ENCODE results near the gene TP73.
"Not testable (repeated sequence)": the region's sequence is repeated elsewhere in the genome, so short reads cannot be mapped to it uniquely, and the experiment has no call there.

TP73 gene

GRCh38 chr1:3747903-3748302 is 95.6 kb downstream of the TP73 start:
- H3K27me3 ChIP-seq (ENCODE audit: control insufficient read depth in 1 of 2, insufficient read depth in 2 of 2, low read length in 2 of 2): no peaks in the 10 kb centered on the region
- no peaks in the 10 kb centered on the region for H3K36me3 ChIP-seq (ENCODE audit: insufficient read depth, low read length)
- H3K9me3 ChIP-seq (ENCODE audit: low read length): no peaks in the 10 kb centered on the region
- no peak overlapping the region for H3K27ac ChIP-seq (ENCODE audit: low read depth, low read length)
- peak overlapping the region; percentile 71 to 83 for H3K4me3 ChIP-seq (ENCODE audit: low read depth in 1 of 2, low read length in 2 of 2)
- peaks cover 22% of the 10 kb centered on the region for H3K4me1 ChIP-seq (ENCODE audit: insufficient read depth, low read length)
- no peak overlapping the region for H3K9ac ChIP-seq (ENCODE audit: low read length)

DNA sequence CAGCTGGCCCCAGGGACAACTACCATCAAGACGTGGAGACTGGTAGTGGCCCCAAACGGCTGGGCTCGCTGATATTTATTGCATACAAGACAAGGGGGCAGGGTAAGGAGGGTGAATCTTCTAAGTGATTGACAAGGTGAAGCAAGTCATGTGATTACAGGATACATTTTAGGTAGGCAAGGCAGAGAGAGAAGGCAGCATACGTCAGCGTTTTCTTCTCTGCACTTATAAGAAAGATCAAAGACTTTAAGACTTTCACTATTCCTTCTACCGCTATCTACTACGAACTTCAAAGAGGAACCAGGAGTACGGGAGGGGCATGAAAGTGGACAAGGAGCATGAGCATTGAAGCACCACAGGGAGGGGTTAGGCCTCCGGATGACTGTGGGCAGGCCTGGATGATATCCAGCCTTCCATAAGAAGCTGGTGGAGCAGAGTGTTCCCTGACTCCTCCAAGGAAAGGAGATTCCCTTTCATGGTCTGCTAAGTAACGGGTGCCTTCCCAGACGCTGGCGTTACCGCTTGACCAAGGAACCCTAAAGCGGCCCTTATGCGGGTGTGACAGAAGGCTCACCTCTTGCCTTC is 96.1 kb downstream of the TP73 start:
- H3K27me3 ChIP-seq (ENCODE audit: control insufficient read depth in 1 of 2, insufficient read depth in 2 of 2, low read length in 2 of 2); H3K36me3 ChIP-seq (ENCODE audit: insufficient read depth, low read length); H3K9me3 ChIP-seq (ENCODE audit: low read length); H3K4me3 ChIP-seq (ENCODE audit: low read depth in 1 of 2, low read length in 2 of 2); H3K27ac ChIP-seq (ENCODE audit: low read depth, low read length); H3K9ac ChIP-seq (ENCODE audit: low read length): not testable (repeated sequence)
- peaks cover 22% of the 10 kb centered on the region for H3K4me1 ChIP-seq (ENCODE audit: insufficient read depth, low read length)

GRCh38 chr1:3749512-3749911 is 97.2 kb downstream of the TP73 start:
- H3K36me3 ChIP-seq (ENCODE audit: insufficient read depth, low read length): no peaks in the 10 kb centered on the region
- H3K4me1 ChIP-seq (ENCODE audit: insufficient read depth, low read length): peaks cover 22% of the 10 kb centered on the region
- H3K27ac ChIP-seq (ENCODE audit: low read depth, low read length): no peak overlapping the region
- H3K27me3 ChIP-seq (ENCODE audit: control insufficient read depth in 1 of 2, insufficient read depth in 2 of 2, low read length in 2 of 2): peaks cover 0 to 9% of the 10 kb centered on the region in 2 donors
- no peaks in the 10 kb centered on the region for H3K9me3 ChIP-seq (ENCODE audit: low read length)
- H3K9ac ChIP-seq (ENCODE audit: low read length): no peak overlapping the region
- H3K4me3 ChIP-seq (ENCODE audit: low read depth in 1 of 2, low read length in 2 of 2): no peak overlapping the region

GRCh38 chr1:3750741-3751140 is 98.4 kb downstream of the TP73 start:
- no peak overlapping the region for H3K27ac ChIP-seq (ENCODE audit: low read depth, low read length)
- H3K27me3 ChIP-seq (ENCODE audit: control insufficient read depth in 1 of 2, insufficient read depth in 2 of 2, low read length in 2 of 2): peaks cover 0 to 9% of the 10 kb centered on the region in 2 donors
- no peaks in the 10 kb centered on the region for H3K9me3 ChIP-seq (ENCODE audit: low read length)

DNA sequence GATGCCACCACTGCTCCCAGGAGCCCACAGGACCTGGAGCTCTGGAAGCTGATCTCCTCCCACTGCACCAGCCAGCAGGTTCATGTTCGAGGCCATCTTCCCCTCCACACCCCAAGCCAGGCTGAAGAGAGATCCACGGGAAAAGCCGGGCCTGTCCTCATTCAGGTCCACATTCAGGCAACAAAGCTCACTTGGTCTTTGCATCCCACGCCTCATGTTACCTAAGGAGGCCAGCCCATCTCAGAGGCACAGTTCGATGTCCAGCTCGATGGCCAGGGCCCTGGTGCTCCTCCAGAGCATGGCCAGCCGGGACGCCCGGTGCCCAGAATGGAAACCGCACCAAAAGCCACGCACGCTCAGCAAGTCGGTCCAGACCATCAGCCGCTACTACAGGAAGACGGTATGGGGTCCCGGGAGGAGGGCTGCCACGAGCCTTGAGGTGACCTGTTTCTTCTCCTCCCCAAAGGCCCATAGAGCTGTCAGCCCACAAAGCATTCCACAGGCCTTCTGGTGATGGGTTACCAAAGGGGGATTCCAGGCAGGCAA is 100.2 kb downstream of the TP73 start, which contains the start of gene CCDC27:
Gene CCDC27, plus strand, starts transcription at position 51 of the 546 bp plus-strand sequence. Its CDS starts 32 bp downstream, at position 83.
- Histone ChIP-seq H3K27me3 (ENCODE audit: control insufficient read depth in 1 of 2, insufficient read depth in 2 of 2, low read length in 2 of 2) (peaks cover 0 to 15% of the 10 kb centered on the region in 2 donors), H3K36me3 (ENCODE audit: insufficient read depth, low read length) (no peaks in the 10 kb centered on the region), H3K27ac (ENCODE audit: low read depth, low read length) (no peak within 1 kb of the TSS)

More at GRCh38 chr1:3750741-3751140, 98.4 kb downstream of the TP73 start:
- Histone ChIP-seq H3K4me1 (ENCODE audit: insufficient read depth, low read length) (peaks cover 13% of the 10 kb centered on the region), H3K4me3 (ENCODE audit: low read depth in 1 of 2, low read length in 2 of 2) (no peak overlapping the region), H3K36me3 (ENCODE audit: insufficient read depth, low read length) (no peaks in the 10 kb centered on the region), H3K9ac (ENCODE audit: low read length) (no peak overlapping the region)

GRCh38 chr1:3753656-3754454 is 101.5 kb downstream of the TP73 start:
- Histone ChIP-seq H3K9me3 (ENCODE audit: low read length) (no peaks in the 10 kb centered on the region), H3K36me3 (ENCODE audit: insufficient read depth, low read length) (no peaks in the 10 kb centered on the region), H3K4me3 (ENCODE audit: low read depth in 1 of 2, low read length in 2 of 2) (no peak overlapping the region), H3K27ac (ENCODE audit: low read depth, low read length) (no peak overlapping the region), H3K9ac (ENCODE audit: low read length) (no peak overlapping the region), H3K27me3 (ENCODE audit: control insufficient read depth in 1 of 2, insufficient read depth in 2 of 2, low read length in 2 of 2) (peaks cover 0 to 15% of the 10 kb centered on the region in 2 donors), H3K4me1 (ENCODE audit: insufficient read depth, low read length) (no peaks in the 10 kb centered on the region)

More for the DNA sequence above, 100.2 kb downstream of the TP73 start, which contains the start of gene CCDC27:
- H3K4me1 ChIP-seq (ENCODE audit: insufficient read depth, low read length): peaks cover 6% of the 10 kb centered on the region
- no peak within 1 kb of the TSS for H3K9ac ChIP-seq (ENCODE audit: low read length)
- no peaks in the 10 kb centered on the region for H3K9me3 ChIP-seq (ENCODE audit: low read length)
- no peak within 1 kb of the TSS for H3K4me3 ChIP-seq (ENCODE audit: low read depth in 1 of 2, low read length in 2 of 2)

- no peaks in the 10 kb centered on the region for H3K4me1 ChIP-seq (ENCODE audit: insufficient read depth, low read length)
- no peak overlapping the region for H3K4me3 ChIP-seq (ENCODE audit: low read depth in 1 of 2, low read length in 2 of 2)
- no peaks in the 10 kb centered on the region for H3K36me3 ChIP-seq (ENCODE audit: insufficient read depth, low read length)
- no peak overlapping the region for H3K9ac ChIP-seq (ENCODE audit: low read length)
- peaks cover 0 to 28% of the 10 kb centered on the region in 2 donors for H3K27me3 ChIP-seq (ENCODE audit: control insufficient read depth in 1 of 2, insufficient read depth in 2 of 2, low read length in 2 of 2)
- no peak overlapping the region for H3K27ac ChIP-seq (ENCODE audit: low read depth, low read length)
- H3K9me3 ChIP-seq (ENCODE audit: low read length): no peaks in the 10 kb centered on the region
Observed at GRCh38 chr1:3756394-3756793, 104.1 kb downstream of the TP73 start.

- Histone ChIP-seq H3K27ac (ENCODE audit: low read depth, low read length) (no peak overlapping the region), H3K4me1 (ENCODE audit: insufficient read depth, low read length) (no peaks in the 10 kb centered on the region), H3K36me3 (ENCODE audit: insufficient read depth, low read length) (no peaks in the 10 kb centered on the region), H3K9me3 (ENCODE audit: low read length) (no peaks in the 10 kb centered on the region), H3K27me3 (ENCODE audit: control insufficient read depth in 1 of 2, insufficient read depth in 2 of 2, low read length in 2 of 2) (peaks cover 0 to 31% of the 10 kb centered on the region in 2 donors), H3K4me3 (ENCODE audit: low read depth in 1 of 2, low read length in 2 of 2) (no peak overlapping the region), H3K9ac (ENCODE audit: low read length) (no peak overlapping the region)
Observed at GRCh38 chr1:3759164-3759563, 106.8 kb downstream of the TP73 start.

DNA sequence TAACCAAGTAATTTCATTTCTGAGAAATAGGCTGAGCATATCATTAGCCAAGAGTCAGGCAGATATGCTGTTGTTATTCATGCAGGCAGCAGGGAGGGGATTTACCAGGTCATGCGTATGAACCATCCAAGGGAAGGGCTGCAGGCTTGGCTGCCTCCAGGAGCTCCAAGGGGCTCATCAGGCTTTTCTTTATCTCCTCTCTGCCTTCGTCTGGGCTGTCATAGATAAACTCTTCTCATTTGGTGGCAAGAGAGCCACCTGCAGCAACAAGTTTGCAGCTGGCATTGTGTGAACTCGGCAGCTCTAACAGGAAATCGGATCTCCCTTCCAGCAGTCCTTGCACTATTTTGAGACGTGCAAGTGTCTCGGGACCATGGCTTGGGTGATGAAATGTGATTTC is 107.5 kb downstream of the TP73 start:
- Histone ChIP-seq H3K4me1 (ENCODE audit: insufficient read depth, low read length) (no peaks in the 10 kb centered on the region), H3K9me3 (ENCODE audit: low read length) (no peaks in the 10 kb centered on the region), H3K27ac (ENCODE audit: low read depth, low read length) (no peak overlapping the region), H3K9ac (ENCODE audit: low read length) (no peak overlapping the region), H3K4me3 (ENCODE audit: low read depth in 1 of 2, low read length in 2 of 2) (no peak overlapping the region), H3K27me3 (ENCODE audit: control insufficient read depth in 1 of 2, insufficient read depth in 2 of 2, low read length in 2 of 2) (peaks cover 0 to 28% of the 10 kb centered on the region in 2 donors), H3K36me3 (ENCODE audit: insufficient read depth, low read length) (no peaks in the 10 kb centered on the region)

- Histone ChIP-seq H3K27ac (ENCODE audit: low read depth, low read length) (no peak overlapping the region), H3K9me3 (ENCODE audit: low read length) (no peaks in the 10 kb centered on the region), H3K4me1 (ENCODE audit: insufficient read depth, low read length) (no peaks in the 10 kb centered on the region), H3K9ac (ENCODE audit: low read length) (no peak overlapping the region), H3K27me3 (ENCODE audit: control insufficient read depth in 1 of 2, insufficient read depth in 2 of 2, low read length in 2 of 2) (peaks cover 0 to 28% of the 10 kb centered on the region in 2 donors), H3K4me3 (ENCODE audit: low read depth in 1 of 2, low read length in 2 of 2) (no peak overlapping the region), H3K36me3 (ENCODE audit: insufficient read depth, low read length) (no peaks in the 10 kb centered on the region)
Observed at GRCh38 chr1:3761296-3762010, 109.1 kb downstream of the TP73 start.

All from muscle layer of colon (tissue), 2 donors.